ENCODE data around the gene TNRC6C.
"Not testable (repeated sequence)": the region's sequence is repeated elsewhere in the genome, so short reads cannot be mapped to it uniquely, and the experiment has no call there.

Gene TNRC6C

DNA sequence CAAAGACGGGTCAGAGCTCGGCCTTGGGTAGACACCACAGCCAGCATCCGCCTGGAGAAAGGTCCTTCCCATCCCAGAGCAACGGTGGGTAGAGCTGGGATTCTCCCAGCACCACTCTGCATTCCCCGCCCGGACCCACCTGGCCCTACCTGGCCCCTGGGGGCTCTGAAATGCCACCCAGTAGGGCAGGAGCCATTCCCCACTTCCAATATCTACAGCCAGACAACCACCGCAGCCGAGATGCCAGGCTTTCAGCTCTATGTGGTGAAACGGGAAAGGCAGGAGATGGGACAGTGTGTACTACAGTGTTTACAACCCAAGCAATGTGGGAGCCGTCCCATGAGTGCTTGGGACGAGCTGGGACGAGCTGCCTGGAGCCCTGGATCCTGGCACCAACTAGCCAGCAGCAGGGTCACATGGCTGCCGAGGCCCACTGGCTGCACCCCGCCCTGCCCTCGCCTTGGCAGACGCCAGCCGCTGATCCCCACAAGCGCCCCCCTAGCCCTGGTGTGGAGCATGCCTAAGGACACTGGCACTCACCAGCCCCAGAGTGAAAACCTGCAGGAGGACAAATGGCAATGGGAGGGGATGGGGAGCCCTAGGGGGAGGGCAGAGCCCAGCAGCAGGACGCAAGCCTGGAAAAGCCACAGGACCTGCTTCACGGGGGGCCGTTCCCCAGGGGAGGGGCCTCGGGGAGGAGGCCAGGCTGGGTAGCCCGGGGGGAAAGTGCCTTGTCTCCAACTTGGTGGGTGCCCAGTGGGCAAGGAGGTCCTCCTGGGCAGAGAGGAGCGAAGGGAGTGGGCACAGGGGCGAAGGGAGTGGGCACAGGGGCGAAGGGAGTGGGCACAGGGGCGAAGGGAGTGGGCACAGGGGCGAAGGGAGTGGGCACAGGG, 156.6 kb downstream of the TNRC6C start:
- DNase-seq = no peak

DNA sequence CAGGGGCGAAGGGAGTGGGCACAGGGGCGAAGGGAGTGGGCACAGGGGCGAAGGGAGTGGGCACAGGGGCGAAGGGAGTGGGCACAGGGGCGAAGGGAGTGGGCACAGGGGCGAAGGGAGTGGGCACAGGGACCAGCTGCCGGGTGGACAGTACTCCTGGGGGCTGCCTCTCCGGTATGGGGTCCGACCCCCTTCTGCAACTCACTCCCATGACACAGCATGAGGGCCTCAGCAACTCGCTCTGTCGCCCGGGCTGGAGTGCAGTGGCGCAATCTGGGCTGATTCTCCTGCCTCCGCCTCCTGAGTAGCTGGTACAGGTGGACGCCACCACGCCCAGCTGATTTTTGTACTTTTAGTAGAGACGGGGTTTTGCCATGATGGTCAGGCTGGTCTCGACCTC, 157.3 kb downstream of the TNRC6C start:
- DNase-seq = not testable (repeated sequence)

- DNase-seq = no peak
Observed at GRCh38 chr17:78116411-78116810, 157.9 kb downstream of the TNRC6C start.

GRCh38 chr17:78117027-78117981, 158.8 kb downstream of the TNRC6C start:
- DNase-seq = no peak

GRCh38 chr17:78118801-78119241, 160.3 kb downstream of the TNRC6C start:
- no peak for DNase-seq

GRCh38 chr17:78120537-78120936, 162.0 kb downstream of the TNRC6C start:
- no peak for DNase-seq

GRCh38 chr17:78120971-78121800, 162.7 kb downstream of the TNRC6C start:
- DNase-seq = no peak

- DNase-seq = no peak
Observed at GRCh38 chr17:78121801-78122215, 163.3 kb downstream of the TNRC6C start.

DNA sequence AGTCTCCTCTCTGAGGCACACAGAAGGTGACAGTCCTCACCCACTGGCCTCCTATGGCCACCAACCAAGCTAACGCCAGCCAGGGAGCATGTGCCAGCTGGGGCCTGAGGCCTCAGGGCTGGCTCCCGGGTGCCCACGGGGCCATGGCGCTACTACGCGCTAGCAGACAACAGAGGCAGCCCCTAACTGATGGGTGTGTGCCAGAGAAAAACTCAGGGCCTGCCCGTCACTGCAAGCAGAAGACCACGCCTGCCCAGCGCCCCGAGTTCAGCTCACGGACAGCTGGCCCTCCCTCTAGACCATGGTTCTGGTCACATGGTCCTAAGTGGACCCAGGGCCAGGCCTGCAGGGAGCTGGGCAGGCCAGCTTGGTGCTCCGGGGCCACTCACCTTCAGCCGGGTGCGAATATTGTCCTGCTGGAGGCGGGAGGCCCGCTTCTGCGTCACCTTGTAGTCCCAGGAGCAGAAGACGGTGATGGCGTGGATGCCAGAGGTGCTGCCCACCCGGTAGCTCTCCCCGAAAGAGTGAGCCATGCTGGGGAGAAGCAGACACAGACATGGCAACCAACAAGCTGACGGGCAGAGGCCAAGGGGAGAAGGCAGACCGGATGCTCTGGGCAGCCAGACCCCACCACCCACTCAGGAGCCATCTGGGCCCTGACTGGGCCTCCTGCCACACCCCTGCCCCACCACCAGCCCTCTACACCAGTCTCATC, 163.9 kb downstream of the TNRC6C start:
- DNase-seq = no peak

GRCh38 chr17:78122931-78123249, 164.4 kb downstream of the TNRC6C start:
- no peak for DNase-seq

GRCh38 chr17:78123258-78123929, 164.9 kb downstream of the TNRC6C start:
- DNase-seq = no peak

GRCh38 chr17:78124081-78124835, 165.8 kb downstream of the TNRC6C start:
- no peak for DNase-seq

GRCh38 chr17:78124836-78125137, 166.3 kb downstream of the TNRC6C start:
- DNase-seq = no peak

DNA sequence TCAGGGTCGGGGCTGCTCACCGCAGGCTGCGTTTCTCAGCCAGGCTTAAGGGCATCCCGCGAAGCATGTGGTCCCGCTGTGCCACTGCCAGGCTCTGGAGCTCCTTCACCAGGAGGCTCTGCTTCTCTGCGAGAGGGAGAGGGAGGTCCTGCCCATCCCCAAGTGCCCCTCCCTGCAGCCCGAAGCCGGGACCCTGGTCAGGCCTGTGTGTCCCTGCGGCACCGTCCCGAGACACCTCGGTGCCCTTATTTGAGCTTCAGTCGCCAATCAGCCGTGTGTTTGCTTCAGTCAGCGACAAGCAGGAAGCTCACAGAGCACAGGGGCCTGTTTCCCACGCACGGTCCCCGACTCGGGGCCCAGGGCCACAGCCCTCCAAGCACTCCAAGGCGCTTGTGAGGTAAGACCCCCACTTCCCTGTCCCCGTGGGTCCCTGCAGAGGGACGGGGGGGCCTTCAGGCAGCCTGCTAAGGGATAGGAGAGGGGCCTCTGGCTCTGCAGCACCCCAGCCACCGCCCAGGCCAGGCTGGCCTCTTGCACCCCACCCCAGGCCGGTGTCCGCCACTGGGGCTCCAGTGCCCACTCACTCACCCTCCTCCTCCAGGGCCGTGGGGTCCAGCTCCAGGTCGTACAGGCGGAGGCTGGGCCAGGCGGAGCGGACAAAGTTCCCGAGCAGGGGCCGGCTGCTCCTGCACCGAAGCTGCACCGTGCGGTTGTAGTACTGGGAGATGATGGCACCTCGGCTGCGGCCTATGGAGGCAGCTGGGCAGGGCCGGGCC, 166.8 kb downstream of the TNRC6C start:
- no peak for DNase-seq

DNA sequence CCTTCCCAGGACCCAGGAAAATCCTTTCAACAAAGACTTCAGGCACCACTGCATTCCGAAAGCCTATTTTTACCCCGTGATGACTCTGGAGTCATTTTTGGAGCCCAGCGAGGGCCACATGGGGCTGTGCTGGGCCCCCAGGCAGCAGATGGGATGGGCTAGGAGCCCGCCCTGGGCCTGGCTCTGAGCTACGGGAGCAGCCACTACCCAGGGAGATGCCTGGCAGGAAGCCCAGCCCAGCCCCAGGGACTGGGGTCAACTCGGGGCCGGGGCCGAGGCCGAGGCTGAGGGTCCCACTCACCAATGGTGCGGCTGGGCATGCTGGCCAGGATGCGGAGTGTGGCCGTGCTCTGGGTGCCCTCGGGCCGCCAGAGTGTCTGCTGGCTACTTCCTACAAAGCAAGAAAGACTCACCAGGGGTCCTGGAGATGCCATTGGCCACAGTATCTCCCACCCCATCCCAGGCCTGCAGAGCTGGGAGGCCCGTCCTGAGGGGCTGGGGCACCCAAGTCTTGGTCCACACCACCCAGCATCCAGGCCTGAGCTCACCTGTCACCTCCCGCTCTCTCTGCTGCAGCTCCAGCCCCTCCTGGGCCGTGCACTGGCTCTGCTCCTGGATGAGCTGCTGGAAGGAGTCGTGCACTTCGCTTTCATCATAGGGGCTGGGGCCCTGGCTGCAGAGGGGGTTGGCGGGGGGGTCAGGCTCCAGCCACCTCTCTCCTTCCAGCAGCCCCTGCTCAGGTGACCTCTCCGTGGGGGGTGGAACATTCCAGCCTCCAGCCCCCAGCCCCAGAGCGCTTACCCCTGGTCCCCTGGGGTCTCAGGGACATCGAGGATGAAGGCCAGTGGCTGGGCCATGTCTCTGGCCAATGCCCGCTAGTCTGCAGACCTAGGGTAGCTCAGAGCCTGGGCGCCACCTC, 167.7 kb downstream of the TNRC6C start:
- DNase-seq = no peak

- DNase-seq = no peak
Observed at GRCh38 chr17:78126895-78127238, 168.4 kb downstream of the TNRC6C start.

- peak; percentile 62 for DNase-seq
Observed at GRCh38 chr17:78127239-78127887, 168.9 kb downstream of the TNRC6C start.

GRCh38 chr17:78127888-78128550, 169.5 kb downstream of the TNRC6C start:
- DNase-seq = no peak
